H9 (cell line): Measurements from ENCODE around the gene OGA. TPM values are rescaled to one million over a fixed set of nuclear protein-coding genes. Genes with fewer than 3 reads are reported as not detected.

Experiments used
- DNase-seq: peaks from one replicate; pipeline ENCODE4 v3.0.0-alpha.2; 2017
- H2AFZ ChIP-seq: one replicate; pipeline ENCODE4 v1.6.1; 2013; ENCODE audit warnings: mild to moderate bottlenecking, low read length, control low read depth, moderate library complexity
- H2AK5ac ChIP-seq: 2 replicates; pipeline ENCODE4 v1.6.1; 2013; ENCODE audit warnings: low read length, control low read depth, mixed read lengths; ENCODE audit not compliant: insufficient read length
- H2BK120ac ChIP-seq: one replicate; pipeline ENCODE4 v1.6.1; 2013; ENCODE audit warnings: low read depth, mild to moderate bottlenecking, low read length, control low read depth, inconsistent platforms; ENCODE audit not compliant: poor library complexity, severe bottlenecking
- H2BK12ac ChIP-seq: 2 replicates; pipeline ENCODE4 v1.6.1; 2013; ENCODE audit warnings: low read length, control low read depth, mixed read lengths, low read depth; ENCODE audit not compliant: insufficient read length
- H2BK15ac ChIP-seq: 2 replicates; pipeline ENCODE4 v1.6.1; 2013; ENCODE audit warnings: low read depth, low read length, control low read depth
- H2BK20ac ChIP-seq: one replicate; pipeline ENCODE4 v1.6.1; 2013; ENCODE audit warnings: low read depth, mild to moderate bottlenecking, low read length, control low read depth, inconsistent platforms; ENCODE audit not compliant: poor library complexity, severe bottlenecking
- H2BK5ac ChIP-seq: 2 replicates; pipeline ENCODE4 v1.6.1; 2013; ENCODE audit warnings: low read length, control low read depth, mixed read lengths; ENCODE audit not compliant: insufficient read length
- H3K14ac ChIP-seq: 2 replicates; pipeline ENCODE4 v1.6.1; 2013; ENCODE audit warnings: low read length, control low read depth; ENCODE audit not compliant: insufficient read depth
- H3K18ac ChIP-seq: 2 replicates; pipeline ENCODE4 v1.6.1; 2013; ENCODE audit warnings: low read depth, mild to moderate bottlenecking, mixed read lengths, low read length, control low read depth; ENCODE audit not compliant: insufficient read length
- H3K23ac ChIP-seq: 2 replicates; pipeline ENCODE4 v1.6.1; 2013; ENCODE audit warnings: low read length, control low read depth, mixed read lengths, low read depth; ENCODE audit not compliant: insufficient read length
- H3K23me2 ChIP-seq: 2 replicates; pipeline ENCODE4 v1.6.1; 2013; ENCODE audit warnings: low read depth, mild to moderate bottlenecking, mixed read lengths, low read length, control low read depth; ENCODE audit not compliant: insufficient read length, poor library complexity, severe bottlenecking
- H3K27ac ChIP-seq: 2 replicates; pipeline ENCODE4 v1.5.1; 2013; ENCODE audit warnings: low read length, control low read depth, mixed read lengths, low read depth; ENCODE audit not compliant: insufficient read length
- H3K27me3 ChIP-seq: 2 replicates; pipeline ENCODE4 v1.6.1; 2013; ENCODE audit warnings: low read length, control low read depth, inconsistent platforms; ENCODE audit not compliant: insufficient read depth
- H3K4ac ChIP-seq: 2 replicates; pipeline ENCODE4 v1.6.1; 2013; ENCODE audit warnings: low read depth, mild to moderate bottlenecking, control low read depth, inconsistent platforms, low read length, moderate library complexity
- H3K4me1 ChIP-seq: 2 replicates; pipeline ENCODE4 v1.6.1; 2013; ENCODE audit warnings: low read length, control low read depth, inconsistent platforms; ENCODE audit not compliant: insufficient read depth
- H3K4me2 ChIP-seq: 2 replicates; pipeline ENCODE4 v1.6.1; 2013; ENCODE audit warnings: low read length, control low read depth, mixed read lengths; ENCODE audit not compliant: insufficient read length, insufficient read depth
- H3K56ac ChIP-seq: 2 replicates; pipeline ENCODE4 v1.6.1; 2013; ENCODE audit warnings: low read depth, mild to moderate bottlenecking, mixed read lengths, low read length, control low read depth; ENCODE audit not compliant: insufficient read length
- H3K79me1 ChIP-seq: 2 replicates; pipeline ENCODE4 v1.6.1; 2013; ENCODE audit warnings: low read depth, mild to moderate bottlenecking, moderate library complexity, low read length, control low read depth, inconsistent platforms; ENCODE audit not compliant: insufficient read depth, poor library complexity, severe bottlenecking
- H3K79me2 ChIP-seq: 2 replicates; pipeline ENCODE4 v1.6.1; 2013; ENCODE audit warnings: low read length, control low read depth, inconsistent platforms; ENCODE audit not compliant: insufficient read depth
- H3K9ac ChIP-seq: 2 replicates; pipeline ENCODE4 v1.6.1; 2013; ENCODE audit warnings: low read length, control low read depth, mixed read lengths; ENCODE audit not compliant: insufficient read length; ENCODE audit errors: extremely low read depth
- H3K9me3 ChIP-seq: one replicate; pipeline ENCODE4 v1.6.1; 2013; ENCODE audit warnings: low read depth, low read length, inconsistent platforms; ENCODE audit not compliant: control insufficient read depth
- H3T11ph ChIP-seq: one replicate; pipeline ENCODE4 v1.6.1; 2013; ENCODE audit warnings: mild to moderate bottlenecking, low read length, control low read depth, inconsistent platforms
- H4K20me1 ChIP-seq: one replicate; pipeline ENCODE4 v1.6.1; 2013; ENCODE audit not compliant: control insufficient read depth, insufficient read length, insufficient read depth
- H4K5ac ChIP-seq: 2 replicates; pipeline ENCODE4 v1.6.1; 2013; ENCODE audit warnings: low read depth, mild to moderate bottlenecking, mixed read lengths, low read length, control low read depth; ENCODE audit not compliant: insufficient read length
- H4K8ac ChIP-seq: replicated peaks from 2 replicates; pipeline ENCODE4 v1.6.1; 2013; ENCODE audit warnings: low read length, control low read depth, mixed read lengths, low read depth; ENCODE audit not compliant: insufficient read length
- H4K91ac ChIP-seq: 2 replicates; pipeline ENCODE4 v1.6.1; 2013; ENCODE audit warnings: low read depth, mild to moderate bottlenecking, moderate library complexity, mixed read lengths, low read length, control low read depth; ENCODE audit not compliant: insufficient read length
- H3K27ac Mint-ChIP-seq, 3 experiments: 2 replicates in 2 of 3; 3 replicates in 1 of 3; pipeline ENCODE4 v1.8.0; 2020 to 2021; ENCODE audit warnings: mixed read lengths in 3 of 3, mild to moderate bottlenecking in 1 of 3, moderate library complexity in 1 of 3
- H3K27me3 Mint-ChIP-seq: 2 replicates; pipeline ENCODE4 v1.8.0; 2021; ENCODE audit warnings: low read depth, mild to moderate bottlenecking, moderate library complexity, mixed read lengths
- H3K36me3 Mint-ChIP-seq, 3 experiments: 2 replicates in 2 of 3; 3 replicates in 1 of 3; pipeline ENCODE4 v1.8.0; 2020 to 2021; ENCODE audit warnings: low read depth in 3 of 3, mixed read lengths in 3 of 3; ENCODE audit not compliant: insufficient read depth in 1 of 3
- H3K4me1 Mint-ChIP-seq, 2 experiments: 2 replicates each; pipeline ENCODE4 v1.8.0; 2020; ENCODE audit warnings: mixed read lengths in 2 of 2
- H3K4me3 Mint-ChIP-seq, 2 experiments: 2 replicates in 1 of 2; 3 replicates in 1 of 2; pipeline ENCODE4 v1.8.0; 2020 to 2021; ENCODE audit warnings: mild to moderate bottlenecking in 2 of 2, mixed read lengths in 2 of 2, moderate library complexity in 1 of 2
- H3K9me3 Mint-ChIP-seq, 2 experiments: 2 replicates in 1 of 2; 3 replicates in 1 of 2; pipeline ENCODE4 v1.8.0; 2020; ENCODE audit warnings: mild to moderate bottlenecking in 2 of 2, mixed read lengths in 2 of 2, moderate library complexity in 1 of 2
- CTCF ChIP-seq: fragments of 200-600 bp; sonication (generic); conservative IDR thresholded peaks from 3 replicates; pipeline ENCODE4 v1.8.0; 2021; ENCODE audit warnings: antibody characterized with exemption, mild to moderate bottlenecking
- WGBS: extraction: QIAGEN DNeasy Blood & Tissue Kit; methylation state at CpG from one replicate; pipeline ENCODE4 v1.1.7; 2013; ENCODE audit warnings: missing lambda C conversion rate, low lambda C conversion rate, mixed read lengths; ENCODE audit not compliant: insufficient read length; ENCODE audit errors: extremely low coverage; 5-methylcytosine and 5-hydroxymethylcytosine counted together
- total RNA-seq: library from RNA; stranded (reverse); gene quantifications from 2 replicates; pipeline ENCODE4 v1.2.1, GENCODE V29; 2021

OGA gene
- total RNA-seq, 1 experiment from 2014 or later: 125 TPM

- Histone ChIP-seq H2AFZ (no peak overlapping the region), H2BK120ac (no peak overlapping the region), H4K20me1 (no peaks in the 10 kb centered on the region), H2BK20ac (no peak overlapping the region), H2BK5ac (no peak overlapping the region), H3K79me1 (no peaks in the 10 kb centered on the region), H3K56ac (no peak overlapping the region), H4K91ac (no peak overlapping the region), H3K4me1 (no peaks in the 10 kb centered on the region; the same call in 1 of the 2 replicates), H3K9ac (no peak overlapping the region), H3K4me2 (no peak overlapping the region), H3K27ac (no peak overlapping the region), H3K23ac (no peak overlapping the region), H3K14ac (no peak overlapping the region), H3K9me3 (no peaks in the 10 kb centered on the region), H3K4ac (no peak overlapping the region), H2AK5ac (no peak overlapping the region), H2BK15ac (no peak overlapping the region), H3T11ph (no peak overlapping the region), H3K79me2 (no peaks in the 10 kb centered on the region), H4K8ac (no peak overlapping the region), H3K18ac (no peak overlapping the region), H3K23me2 (no peaks in the 10 kb centered on the region), H2BK12ac (no peak overlapping the region), H4K5ac (no peak overlapping the region), H3K27me3 (no peaks in the 10 kb centered on the region; the same call in 1 of the 2 replicates)
- no peak for DNase-seq
- peaks cover 12 to 25% of the 10 kb centered on the region in 2 experiments for H3K4me1 Mint-ChIP-seq
- no peak overlapping the region for H3K4me3 Mint-ChIP-seq
- H3K9me3 Mint-ChIP-seq: no peaks in the 10 kb centered on the region
- H3K27ac Mint-ChIP-seq: no peak overlapping the region; a peak in 1 of 7 replicates
- H3K36me3 Mint-ChIP-seq: no peaks in the 10 kb centered on the region
- no peak for TF ChIP-seq CTCF
- no CpG with 5 or more reads among the region's 5 CpGs for WGBS
- H3K27me3 Mint-ChIP-seq: peaks cover 31% of the 10 kb centered on the region
These were observed 55.5 kb downstream of the OGA start for GRCh38 chr10:101762736-101763135.
